HG03139 (cell line): Measurements from ENCODE around the gene LRRC4B.
A peak's percentile ranks its signal among the peaks of the same experiment; 100 is the strongest.
"Not testable (repeated sequence)": the region's sequence is repeated elsewhere in the genome, so short reads cannot be mapped to it uniquely, and the experiment has no call there.

Source experiments
- ATAC-seq: cut with Tn5 transposase; IDR thresholded peaks from one replicate; pipeline ENCODE4 v1.9.1; 2021; ENCODE audit not compliant: unreplicated experiment

LRRC4B gene

DNA sequence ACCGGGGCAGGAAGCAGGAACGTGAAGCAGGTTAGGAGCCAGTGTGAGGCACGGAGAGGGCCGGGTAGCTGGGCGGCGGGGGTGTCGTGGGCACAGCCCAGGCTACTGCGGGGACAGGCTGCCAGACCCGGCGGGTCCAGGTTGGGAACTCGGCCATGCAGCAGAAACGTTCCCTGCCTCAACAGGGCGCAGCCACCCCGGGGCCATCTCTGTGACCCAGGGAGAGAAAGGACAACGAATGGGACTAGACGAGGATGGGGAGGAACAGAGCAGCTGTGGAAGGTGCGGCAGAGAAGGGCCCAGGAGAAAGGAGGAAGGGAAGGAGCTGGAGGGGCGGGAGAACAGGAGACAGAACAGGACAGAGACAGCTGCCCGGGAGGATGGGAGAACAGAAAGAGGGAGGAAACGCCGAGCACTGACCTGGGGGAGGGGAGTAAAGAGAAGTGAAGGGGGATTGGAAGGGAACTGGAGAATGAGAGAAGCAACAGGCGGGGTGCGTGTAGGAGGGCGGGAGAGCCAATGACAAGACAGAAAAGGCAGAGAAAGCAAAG lies 78.7 kb downstream of the LRRC4B start:
- ATAC-seq, result no peak

DNA sequence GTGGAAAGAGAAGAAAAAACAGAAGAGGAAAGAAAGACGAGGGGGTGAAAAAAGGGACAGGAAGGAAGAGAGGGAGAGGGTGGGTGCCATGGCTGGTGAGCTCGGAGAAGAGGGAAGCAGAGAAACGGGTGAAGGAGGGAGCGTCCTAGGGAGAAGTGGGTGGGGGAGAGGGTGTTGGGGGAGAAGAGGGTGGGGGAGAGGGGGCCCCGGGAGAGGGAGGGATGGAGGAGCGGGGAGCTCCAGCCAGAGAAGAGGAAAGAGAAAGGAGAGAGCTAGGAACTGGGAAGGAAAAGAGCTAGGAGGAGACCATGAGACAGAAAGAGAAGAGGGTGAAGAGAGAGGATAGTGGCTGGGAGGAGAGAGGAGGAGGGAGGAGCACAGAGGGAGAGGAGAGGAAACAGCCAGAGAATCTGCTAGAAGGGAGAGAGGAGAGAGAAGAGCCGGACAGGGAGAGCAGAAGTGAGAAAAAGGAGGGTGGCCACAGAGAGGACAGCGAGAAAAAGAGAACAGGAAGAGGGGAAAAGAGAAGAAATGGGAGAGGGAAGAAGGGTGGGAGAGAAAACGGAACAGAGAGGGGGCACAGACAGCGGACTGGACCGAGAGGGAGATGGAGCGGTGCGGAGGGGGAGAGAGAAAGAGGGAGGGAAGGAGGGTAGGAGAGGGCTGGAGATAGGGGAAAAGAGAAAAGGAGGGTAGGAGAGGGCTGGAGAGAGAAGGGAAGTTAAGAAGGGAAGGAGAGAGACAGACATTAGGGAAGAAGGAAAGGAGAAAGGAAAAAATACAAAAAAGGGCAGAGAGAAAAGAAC lies 79.6 kb downstream of the LRRC4B start:
- no peak for ATAC-seq

DNA sequence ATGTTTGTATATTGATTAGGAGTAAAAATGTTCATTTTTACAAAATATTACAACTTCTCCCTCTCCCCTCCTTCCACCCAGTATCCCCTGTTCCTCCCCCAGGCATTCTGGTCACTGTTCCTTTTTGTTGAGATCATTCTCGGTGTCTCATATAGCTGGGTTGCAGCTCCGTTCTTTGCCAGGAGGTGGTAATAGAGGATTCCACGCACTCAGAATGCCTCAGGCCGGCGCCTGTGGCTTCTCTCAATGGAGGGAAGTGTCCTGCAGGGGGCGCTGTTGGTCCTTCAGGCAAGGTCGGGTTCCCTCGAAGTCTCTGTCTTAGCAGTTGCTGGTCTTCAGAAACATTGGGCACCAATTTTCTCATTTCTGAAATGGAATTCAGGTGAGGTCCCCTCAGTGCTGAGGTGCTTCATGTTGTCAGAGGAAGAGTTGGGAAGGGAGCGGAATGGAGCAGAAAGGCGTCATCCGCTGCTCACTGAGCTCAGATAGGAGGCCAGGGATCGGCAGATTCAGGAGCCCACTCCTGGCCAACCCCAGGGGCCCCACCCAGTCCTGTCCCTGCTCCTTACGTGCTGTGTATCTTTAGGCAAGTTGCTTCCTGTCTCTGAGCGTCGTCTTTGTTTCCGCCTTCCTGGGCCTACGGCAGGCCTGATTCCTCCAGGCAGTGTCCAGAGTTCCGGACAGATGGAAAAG lies 81.3 kb downstream of the LRRC4B start:
- no peak for ATAC-seq

DNA sequence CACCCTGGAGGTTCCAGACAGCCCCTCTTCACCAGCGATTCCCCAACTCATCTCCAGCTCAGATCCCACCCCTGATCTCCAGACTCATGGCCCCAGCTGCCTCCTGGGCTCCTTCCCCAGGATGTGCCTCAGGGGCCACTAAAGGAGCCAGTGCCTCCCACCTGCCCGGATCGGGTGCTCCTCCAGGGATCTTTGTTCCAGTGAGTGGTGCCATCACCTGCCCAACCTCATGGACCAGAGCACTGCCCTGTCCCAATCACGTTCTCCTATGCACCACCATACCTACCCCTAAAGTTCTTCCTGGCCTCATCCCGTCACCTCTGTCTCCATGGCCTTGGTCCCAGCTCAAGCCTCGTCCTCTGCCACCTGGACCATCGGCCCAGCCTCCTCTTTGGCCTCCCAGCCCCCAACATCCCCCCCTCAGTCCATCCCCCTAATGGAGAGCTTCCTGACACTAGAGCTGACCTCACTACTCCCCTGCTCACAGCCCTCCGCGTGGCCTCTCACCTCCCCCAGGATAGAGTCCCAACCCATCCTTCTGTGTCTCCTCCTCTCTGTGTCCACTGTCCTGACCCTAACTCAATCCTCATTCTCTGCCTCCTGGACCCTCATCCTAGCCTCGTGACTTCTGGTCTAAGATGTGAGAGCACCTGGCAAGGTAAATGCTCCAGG lies 82.8 kb downstream of the LRRC4B start:
- ATAC-seq, result no peak

DNA sequence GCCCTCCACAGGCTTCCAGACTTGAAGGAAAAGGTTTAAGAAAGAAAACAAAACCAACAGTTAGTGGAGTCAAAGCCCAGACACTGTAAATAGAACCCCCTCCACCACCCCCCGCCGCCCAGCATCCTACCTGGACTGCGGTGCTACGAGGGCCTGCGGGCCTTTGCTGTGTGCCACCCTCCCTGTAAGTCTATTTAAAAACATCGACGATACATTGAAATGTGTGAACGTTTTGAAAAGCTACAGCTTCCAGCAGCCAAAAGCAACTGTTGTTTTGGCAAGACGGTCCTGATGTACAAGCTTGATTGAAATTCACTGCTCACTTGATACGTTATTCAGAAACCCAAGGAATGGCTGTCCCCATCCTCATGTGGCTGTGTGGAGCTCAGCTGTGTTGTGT lies 85.3 kb downstream of the LRRC4B start:
- no peak for ATAC-seq

DNA sequence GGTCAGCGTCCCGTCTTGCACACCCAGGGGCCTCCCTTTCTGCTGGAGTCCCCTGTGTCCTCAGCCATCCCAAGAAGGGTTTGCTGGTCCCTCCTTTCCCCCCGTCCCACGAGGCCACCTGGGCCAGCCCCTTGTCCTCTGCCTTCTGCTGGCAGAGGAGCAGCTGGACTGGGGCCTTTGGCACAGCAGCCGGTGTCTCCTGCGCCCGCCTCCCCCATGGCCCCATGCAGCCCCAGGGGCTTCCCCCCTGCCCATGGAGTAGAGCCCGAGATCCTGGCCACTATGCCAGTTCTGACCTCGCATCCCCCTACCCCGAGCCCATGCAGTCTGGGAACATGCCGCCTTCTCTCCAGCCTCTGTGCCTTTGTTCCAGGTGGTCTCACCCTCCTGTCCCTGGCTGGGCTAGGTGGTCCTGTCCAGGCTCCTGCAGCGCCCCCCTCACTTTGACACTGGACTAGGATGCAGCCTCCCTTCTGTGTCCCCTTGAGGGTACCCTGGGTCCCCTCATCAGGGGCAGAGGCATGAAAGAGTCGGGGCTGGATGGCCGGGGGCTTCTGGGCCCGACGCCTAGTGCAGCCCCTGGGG lies 85.9 kb downstream of the LRRC4B start:
- no peak for ATAC-seq

DNA sequence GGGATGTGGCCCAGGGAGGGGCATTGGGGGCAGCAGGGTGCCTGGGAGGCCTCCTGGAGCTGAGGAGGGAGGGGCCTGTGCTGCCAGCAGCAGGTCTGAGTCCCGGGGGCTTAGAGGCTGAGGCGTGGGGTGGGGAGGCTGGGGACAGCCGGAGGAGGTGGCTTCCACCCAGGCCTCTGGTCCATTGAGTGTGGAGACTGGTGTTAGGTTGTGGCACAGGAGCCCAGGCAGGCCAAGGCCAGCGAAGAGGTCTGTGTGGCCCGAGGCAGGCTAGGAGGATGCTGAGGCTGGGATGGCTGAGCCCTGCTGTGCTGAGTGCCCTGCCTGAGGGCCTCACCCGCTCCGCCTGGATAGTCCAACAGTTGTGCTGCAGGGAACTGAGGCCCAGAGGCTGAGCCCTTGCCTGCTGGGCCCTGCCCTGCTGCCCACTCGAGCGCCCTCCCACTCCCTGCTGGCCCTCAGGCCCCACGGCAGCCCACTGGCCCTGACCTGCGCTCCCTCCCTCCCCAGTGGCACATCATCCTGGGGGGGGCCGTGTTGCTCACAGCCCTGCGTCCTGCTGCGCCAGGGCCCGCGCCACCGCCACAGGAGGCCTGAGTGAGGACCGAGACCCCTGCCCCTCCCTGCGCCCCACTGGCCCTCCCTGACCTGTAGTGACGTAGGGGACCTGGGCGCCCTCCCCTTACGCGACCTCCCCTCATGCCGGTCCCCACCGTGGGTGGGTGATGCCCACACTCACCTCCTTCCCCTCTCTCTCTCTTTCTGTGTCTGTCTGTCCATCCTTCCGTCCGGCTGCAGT lies 86.7 kb downstream of the LRRC4B start:
- no peak for ATAC-seq

DNA sequence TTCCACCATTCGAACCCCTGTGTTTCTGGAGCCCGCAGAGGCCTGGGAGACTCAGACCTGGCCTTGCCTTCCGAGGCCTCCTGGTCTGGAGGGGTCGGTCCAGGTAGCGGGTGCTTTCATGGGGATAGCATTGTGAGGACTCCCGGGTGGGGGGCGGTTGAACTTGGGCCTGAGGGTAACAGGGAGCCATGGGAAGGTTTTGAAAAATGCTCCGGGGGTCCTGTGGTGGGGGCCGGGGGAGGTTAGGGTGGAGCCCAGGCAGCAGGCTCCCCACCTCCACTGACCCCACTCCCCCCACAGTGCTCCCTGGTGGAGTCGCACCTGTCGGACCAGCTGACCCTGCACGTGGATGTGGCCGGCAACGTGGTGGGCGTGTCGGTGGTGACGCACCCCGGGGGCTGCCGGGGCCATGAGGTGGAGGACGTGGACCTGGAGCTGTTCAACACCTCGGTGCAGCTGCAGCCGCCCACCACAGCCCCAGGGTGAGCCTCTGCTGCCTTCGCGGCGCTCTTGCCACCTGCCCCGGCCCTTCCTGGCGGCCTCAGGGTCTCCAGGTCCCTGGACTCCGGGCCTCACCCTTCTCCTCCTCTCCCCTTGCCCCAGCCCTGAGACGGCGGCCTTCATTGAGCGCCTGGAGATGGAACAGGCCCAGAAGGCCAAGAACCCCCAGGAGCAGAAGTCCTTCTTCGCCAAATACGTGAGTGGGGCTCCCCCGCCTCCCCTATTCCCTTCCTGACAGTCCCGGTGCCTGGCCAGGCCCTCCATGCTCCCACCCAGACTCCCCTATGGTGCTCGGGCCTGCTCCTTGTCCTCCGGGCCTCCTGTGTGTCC lies 87.7 kb downstream of the LRRC4B start:
- ATAC-seq, result no peak

DNA sequence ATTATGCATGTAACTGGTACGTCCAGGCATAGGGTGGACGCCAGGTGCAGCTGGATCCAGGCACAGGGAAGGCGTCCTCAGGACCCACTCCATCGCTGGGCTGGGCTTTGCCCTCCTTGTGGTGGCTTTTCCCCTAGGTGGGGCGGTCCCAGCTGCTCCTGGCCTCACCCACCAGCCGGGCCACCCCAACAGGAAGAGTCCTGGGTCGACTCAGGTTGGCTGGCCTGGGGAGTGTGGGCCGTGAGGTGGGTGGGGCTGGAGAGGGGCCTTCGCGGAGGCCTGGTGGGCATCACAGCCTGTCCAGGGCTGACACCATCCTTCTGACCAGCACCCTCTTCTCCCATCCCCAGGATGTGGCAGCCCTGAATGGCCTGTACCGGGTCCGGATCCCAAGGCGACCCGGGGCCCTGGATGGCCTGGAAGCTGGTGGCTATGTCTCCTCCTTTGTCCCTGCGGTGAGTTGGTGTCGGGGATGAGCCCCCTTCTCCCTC lies 88.4 kb downstream of the LRRC4B start:
- no peak for ATAC-seq

DNA sequence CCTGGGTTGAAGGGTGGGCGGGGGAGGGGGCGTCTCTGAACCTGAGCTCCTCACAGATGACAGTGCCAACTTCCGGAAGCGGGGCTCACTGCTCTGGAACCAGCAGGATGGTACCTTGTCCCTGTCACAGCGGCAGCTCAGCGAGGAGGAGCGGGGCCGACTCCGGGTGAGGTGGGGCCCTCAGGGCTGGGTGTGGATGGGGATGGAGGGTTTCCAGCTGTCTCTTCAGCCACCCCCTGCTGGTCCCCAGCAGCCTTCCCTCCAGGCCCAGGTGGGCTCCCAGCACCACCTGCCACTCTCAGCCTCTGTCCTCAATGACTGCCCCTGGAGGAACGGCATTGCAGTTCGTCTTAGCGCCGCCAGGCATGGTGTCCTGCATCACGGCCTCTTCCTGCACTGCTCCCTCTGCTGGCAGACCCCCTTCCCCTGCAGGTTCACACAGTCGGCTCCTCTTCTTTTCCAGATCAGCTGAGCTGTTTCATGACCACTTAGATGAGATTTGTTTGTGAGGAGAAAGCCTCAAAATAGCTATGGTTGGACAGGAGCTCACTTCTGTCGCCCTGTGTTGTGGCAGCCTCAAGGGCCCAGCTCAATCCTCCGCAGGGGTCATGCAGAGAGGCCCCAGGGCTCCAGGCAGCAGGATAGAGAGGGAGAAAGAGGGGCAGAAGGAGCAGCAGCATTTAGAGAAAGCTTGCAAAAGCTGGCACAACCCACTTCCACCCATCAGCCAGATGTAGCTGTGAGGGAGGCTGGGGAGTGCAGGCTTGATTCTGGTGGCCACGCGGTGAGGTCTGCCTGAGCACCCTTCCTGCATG lies 89.1 kb downstream of the LRRC4B start:
- ATAC-seq, result no peak

DNA sequence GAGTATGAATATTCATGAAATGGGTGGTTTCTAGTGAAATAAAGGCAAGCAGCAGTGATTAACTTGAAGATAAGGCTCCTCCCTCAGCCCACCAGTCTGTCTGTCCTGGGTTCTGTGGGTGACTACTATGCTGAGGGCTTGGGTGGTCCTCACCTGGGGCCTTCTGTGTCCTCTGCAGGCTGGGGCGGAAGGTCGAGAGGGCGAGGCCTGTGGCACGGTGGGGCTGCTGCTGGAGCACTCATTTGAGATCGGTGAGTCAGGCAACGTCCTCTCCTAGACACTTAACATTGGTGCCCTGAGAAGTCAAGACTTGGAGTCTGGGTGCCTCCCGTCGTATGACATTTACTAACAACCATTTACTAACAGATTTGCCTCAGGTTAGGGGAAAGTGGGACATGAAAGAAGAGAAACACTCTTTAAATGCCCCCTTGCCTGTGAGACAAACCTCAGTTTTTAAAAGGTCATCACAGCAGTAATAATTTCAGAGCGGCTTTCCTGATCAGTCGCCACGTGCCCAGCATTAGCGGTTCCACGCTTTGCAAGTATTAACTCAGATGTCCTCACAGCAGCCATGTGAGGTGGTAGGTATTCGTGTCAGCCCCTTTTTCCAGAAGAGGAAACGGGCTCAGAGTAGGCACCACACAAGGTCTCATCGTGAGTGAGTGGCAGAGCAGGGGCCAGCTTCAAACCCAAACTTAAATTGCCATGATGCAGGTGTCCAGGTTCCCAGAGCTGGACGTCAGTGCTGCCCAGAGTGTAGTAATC lies 90.3 kb downstream of the LRRC4B start:
- ATAC-seq, result no peak

DNA sequence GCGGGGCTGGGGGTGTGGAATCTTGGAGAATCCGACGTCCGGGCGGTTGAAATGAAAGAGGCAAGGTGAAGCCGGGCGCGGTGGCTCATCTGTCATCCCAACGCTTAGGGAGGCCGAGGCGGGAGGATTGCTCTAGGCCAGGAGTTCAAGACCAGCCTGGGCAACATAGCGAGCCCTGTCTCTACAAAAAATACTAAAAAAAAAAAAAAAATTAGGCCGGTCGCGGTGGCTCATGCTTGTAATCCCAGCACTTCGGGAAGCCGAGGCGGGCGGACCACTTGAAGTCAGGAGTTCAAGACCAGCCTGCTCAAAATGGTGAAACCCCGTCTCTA lies 91.4 kb downstream of the LRRC4B start:
- no peak for ATAC-seq

DNA sequence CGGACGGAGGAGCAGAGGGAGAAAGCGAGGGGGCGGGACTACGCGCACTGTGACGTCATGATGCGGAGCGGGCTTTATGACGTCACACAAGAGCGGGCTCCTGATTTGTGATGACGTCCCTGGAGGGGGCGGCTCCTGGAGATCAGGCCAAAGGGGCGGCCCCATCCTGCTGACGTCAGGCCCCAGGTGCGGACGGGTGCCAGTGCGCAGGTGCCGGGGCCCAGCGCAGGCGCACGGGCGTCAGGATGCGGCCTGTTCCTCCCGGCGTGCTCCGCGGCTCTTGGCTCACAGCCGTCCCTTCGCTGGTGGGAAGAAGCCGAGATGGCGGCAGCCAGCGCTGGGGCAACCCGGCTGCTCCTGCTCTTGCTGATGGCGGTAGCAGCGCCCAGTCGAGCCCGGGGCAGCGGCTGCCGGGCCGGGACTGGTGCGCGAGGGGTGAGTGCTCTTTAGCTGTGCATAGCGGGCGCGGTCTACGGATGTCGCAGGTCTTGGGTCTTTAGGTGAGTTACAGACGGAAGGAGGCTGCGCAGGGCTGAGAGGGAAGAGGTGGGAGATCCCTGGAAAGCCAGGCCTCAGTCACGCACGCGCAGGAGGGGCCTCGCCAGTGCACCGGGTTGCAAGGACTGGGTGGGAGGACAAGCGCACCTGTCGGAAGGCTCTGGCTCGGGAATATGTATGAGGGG lies 91.9 kb downstream of the LRRC4B start, which contains the start of the genes EMC10 and GARIN5A:
Gene EMC10, plus strand, starts transcription at position 284 of the 683 bp plus-strand sequence. Its CDS starts 38 bp downstream, at position 322.
Gene GARIN5A, minus strand, starts transcription at position 625 of the 683 bp plus-strand sequence. Its CDS starts 460 bp downstream, at position 165.
- peak; percentile 72 for ATAC-seq

DNA sequence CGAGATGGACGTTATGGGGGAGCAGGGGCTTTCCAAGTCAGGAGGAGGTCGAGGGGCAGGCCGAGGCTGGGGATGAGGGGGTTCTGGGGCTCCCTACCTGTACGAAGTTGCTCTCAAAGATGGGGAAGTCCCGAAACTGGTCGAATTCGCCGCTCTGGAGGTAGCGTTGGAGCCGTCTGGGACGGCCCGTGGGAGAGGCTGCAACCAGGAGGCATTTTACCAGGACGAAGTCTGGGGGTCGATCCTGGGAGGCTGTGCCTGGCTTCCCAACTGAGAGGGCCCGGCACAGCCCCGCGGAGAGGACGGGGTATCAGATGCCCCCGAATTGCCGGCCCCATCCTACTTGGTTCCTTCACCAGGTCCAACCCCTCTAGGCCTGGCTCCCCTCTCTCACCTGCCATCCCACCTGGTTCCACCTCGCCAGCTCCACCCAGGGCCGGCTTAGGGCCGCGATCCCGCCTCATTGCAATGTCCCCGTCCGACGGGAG lies 92.5 kb downstream of the LRRC4B start:
- peak; percentile 4 for ATAC-seq

DNA sequence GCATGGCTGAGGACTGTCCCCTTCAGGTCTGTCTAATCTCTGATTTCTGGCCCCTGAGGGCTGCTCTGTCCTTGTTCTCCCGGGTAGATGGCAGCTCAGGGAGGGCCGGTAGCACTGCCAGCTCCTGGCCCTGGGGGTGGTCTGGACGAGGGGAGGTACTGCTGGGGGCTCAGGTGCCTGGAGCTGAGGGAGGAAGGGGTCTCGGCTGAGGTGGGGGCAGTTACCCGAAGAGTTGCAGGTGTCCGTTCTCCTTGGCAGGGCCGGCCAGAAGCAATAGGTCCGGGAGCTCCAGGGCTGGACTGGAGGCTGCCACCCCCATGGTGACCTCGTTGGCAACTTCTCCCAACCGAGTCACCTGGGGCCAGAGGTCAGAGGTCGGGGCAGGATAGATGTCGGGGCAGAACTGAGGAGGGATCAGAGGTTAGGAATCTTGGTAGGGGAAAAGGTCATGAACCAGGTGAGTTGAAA lies 93.1 kb downstream of the LRRC4B start:
- no peak for ATAC-seq

DNA sequence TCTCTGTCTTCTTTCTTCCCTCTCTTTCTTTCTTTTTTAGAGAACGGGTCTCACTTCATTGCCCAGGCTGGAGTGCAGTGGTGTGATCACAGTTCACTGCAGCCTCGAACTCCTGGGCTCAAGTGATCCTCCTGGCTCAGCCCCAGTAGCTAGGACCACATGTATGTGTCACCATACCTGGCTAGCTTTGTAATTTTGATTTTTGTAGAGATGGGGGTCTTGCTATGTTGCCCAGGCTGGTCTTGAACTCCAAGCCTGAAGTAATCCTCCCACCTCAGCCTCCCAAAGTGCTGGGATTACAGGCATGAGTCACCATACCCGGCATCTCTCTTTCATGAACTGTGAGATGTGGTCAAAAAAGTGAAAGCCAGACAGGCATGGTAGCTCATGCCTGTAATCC lies 94.9 kb downstream of the LRRC4B start:
- ATAC-seq, result not testable (repeated sequence)

DNA sequence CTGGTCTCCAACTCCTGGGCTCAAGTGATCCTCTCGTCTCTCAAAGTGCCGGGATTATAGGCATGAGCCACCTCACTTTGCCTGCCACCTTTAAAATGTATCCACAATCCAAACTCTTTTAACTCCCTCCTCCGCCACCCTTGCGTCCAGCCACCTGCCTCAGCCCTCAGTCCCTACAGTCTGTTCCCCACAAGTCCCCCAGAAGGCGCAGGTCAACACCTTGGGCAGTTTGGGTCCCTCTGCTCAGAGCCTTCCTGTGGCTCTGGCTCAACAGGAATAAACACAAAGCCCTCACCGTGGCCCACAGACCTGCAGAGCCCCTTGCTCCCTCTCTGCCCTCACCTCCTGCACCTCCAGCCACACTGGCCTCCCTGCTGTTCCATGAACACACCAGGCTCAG lies 99.4 kb downstream of the LRRC4B start:
- no peak for ATAC-seq
